HepG2 (cell line): ENCODE data around the gene PIK3CA. TPM values are rescaled to one million over a fixed set of nuclear protein-coding genes. Genes with fewer than 3 reads are reported as not detected.

ENCODE experiments used
- KLF9 ChIP-seq: IDR thresholded peaks from 2 replicates; pipeline ENCODE4 v1.6.1; 2016; ENCODE audit warnings: low read depth
- NFE2L2 ChIP-seq: fragments of 150-350 bp; IDR thresholded peaks from 2 replicates; pipeline ENCODE4 v1.6.1; 2014; ENCODE audit warnings: low read length
- PHB2 ChIP-seq: fragments of 450-650 bp; IDR thresholded peaks from 2 replicates; pipeline ENCODE4 v1.6.1; 2018; ENCODE audit not compliant: partially characterized antibody
- PITX1 ChIP-seq: sonication (generic); formaldehyde crosslinking; IDR thresholded peaks from 2 replicates; pipeline ENCODE4 v1.5.1; 2020; ENCODE audit warnings: mild to moderate bottlenecking, missing genetic modification reagents
- SIX1 ChIP-seq: sonication (generic); formaldehyde crosslinking; IDR thresholded peaks from 2 replicates; pipeline ENCODE4 v1.4.0; 2020; ENCODE audit warnings: missing genetic modification reagents, borderline replicate concordance
- TEAD3 ChIP-seq: optimal IDR thresholded peaks from 2 replicates; pipeline ENCODE3; 2016; ENCODE audit warnings: borderline replicate concordance
- ZBTB20 ChIP-seq: sonication (generic); formaldehyde crosslinking; IDR thresholded peaks from 2 replicates; pipeline ENCODE4 v1.8.1; 2023; ENCODE audit warnings: missing genetic modification reagents, low read depth, mild to moderate bottlenecking, borderline replicate concordance
- ZNF138 ChIP-seq: sonication (generic); formaldehyde crosslinking; IDR thresholded peaks from 2 replicates; pipeline ENCODE4 v1.5.0; 2020; ENCODE audit warnings: mild to moderate bottlenecking, low read depth, missing genetic modification reagents
- ZNF496 ChIP-seq: sonication (generic); formaldehyde crosslinking; IDR thresholded peaks from 2 replicates; pipeline ENCODE4 v1.8.1; 2023; ENCODE audit warnings: mild to moderate bottlenecking, moderate library complexity, missing genetic modification reagents; ENCODE audit not compliant: insufficient replicate concordance
- ZNF550 ChIP-seq: sonication (generic); formaldehyde crosslinking; IDR thresholded peaks from 2 replicates; pipeline ENCODE4 v1.4.0; 2020; ENCODE audit warnings: mild to moderate bottlenecking, missing genetic modification reagents, borderline replicate concordance
- ZNF780A ChIP-seq: sonication (generic); formaldehyde crosslinking; IDR thresholded peaks from 2 replicates; pipeline ENCODE4 v1.8.0; 2022; ENCODE audit warnings: mild to moderate bottlenecking, missing genetic modification reagents, moderate library complexity
- polyA plus RNA-seq, 8 experiments: library from polyadenylated mRNA; depleted of rRNA in 3 of 8; stranded (reverse) in 7 of 8; unstranded in 1 of 8; fragments of >200 nt; fragmentation: Illumina TruSeq in 4 of 8; extraction: Trizol in 4 of 8; gene quantifications; 2 replicates each; pipeline versions ENCODE4 v1.2.1 to v1.2.3, GENCODE V29; 2011 to 2016; ENCODE audit warnings: low read depth in 4 of 8, missing spikeins in 1 of 8, mixed read lengths in 1 of 8; ENCODE audit not compliant: insufficient read depth in 1 of 8
- total RNA-seq, 5 experiments: library from RNA; depleted of rRNA; stranded (reverse); fragments of >200 nt; fragmentation: Illumina TruSeq; extraction: Trizol; gene quantifications; 2 replicates each; pipeline ENCODE4 v1.2.3, GENCODE V29; 2016; ENCODE audit warnings: low read depth in 1 of 5
- TF ChIP-seq, protein P1 (sequence below), 2 experiments: IDR thresholded peaks; 2 replicates each; pipeline ENCODE4 v1.6.1; 2011 to 2012; ENCODE audit warnings: low read length in 2 of 2, borderline replicate concordance in 1 of 2, low read depth in 1 of 2, mild to moderate bottlenecking in 1 of 2, moderate library complexity in 1 of 2
- TF ChIP-seq, protein P2 (sequence below): sonication (generic); formaldehyde crosslinking; IDR thresholded peaks from 2 replicates; pipeline ENCODE4 v1.9.0; 2021; ENCODE audit warnings: missing genetic modification reagents, mild to moderate bottlenecking, borderline replicate concordance
- TF ChIP-seq, protein P3 (sequence below): sonication (generic); formaldehyde crosslinking; IDR thresholded peaks from 2 replicates; pipeline ENCODE4 v1.8.1; 2022; ENCODE audit warnings: mild to moderate bottlenecking, missing genetic modification reagents
- TF ChIP-seq, protein P4 (sequence below): sonication (generic); formaldehyde crosslinking; IDR thresholded peaks from 2 replicates; pipeline ENCODE4 v1.5.0; 2020; ENCODE audit warnings: missing genetic modification reagents
- TF ChIP-seq, protein P5 (sequence below): sonication (generic); formaldehyde crosslinking; IDR thresholded peaks from 2 replicates; pipeline ENCODE4 v1.9.0; 2021; ENCODE audit warnings: missing genetic modification reagents, mild to moderate bottlenecking, borderline replicate concordance

Gene PIK3CA
- total and polyA plus RNA-seq, 2 of the 13 experiments (the other 11 are each of a cell fraction or from before 2014, with no cell fraction given): 5.7 to 11.4 TPM

DNA sequence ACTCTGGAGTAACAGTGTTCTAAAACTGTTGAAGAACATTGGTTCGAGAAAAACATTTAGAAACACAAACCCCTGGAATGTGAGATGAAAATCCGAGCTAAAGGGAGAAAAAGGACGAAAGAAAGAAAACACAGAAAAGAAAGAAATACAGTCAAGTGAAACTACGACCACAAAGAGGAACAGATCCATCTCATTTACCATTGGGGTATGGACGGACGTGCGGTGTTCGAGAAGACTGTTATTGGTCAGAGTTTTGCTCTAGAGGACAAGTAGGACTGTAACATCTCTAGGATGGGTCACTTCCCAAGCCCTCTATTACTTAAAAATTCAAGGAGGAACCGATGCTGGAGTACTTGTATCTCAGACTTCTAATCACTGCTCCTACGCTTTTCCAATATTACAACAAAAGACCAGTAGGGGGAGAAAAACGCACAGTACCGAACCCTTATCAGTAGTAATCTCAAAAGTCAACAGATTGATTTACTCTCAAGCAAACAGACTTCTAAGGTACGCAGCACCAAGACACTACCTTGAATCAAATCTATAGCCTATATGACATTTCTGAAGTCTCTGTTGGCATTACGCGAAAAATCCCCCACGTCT, 1.1 kb upstream of the PIK3CA start (continued):
- TF ChIP-seq, protein P1, sequence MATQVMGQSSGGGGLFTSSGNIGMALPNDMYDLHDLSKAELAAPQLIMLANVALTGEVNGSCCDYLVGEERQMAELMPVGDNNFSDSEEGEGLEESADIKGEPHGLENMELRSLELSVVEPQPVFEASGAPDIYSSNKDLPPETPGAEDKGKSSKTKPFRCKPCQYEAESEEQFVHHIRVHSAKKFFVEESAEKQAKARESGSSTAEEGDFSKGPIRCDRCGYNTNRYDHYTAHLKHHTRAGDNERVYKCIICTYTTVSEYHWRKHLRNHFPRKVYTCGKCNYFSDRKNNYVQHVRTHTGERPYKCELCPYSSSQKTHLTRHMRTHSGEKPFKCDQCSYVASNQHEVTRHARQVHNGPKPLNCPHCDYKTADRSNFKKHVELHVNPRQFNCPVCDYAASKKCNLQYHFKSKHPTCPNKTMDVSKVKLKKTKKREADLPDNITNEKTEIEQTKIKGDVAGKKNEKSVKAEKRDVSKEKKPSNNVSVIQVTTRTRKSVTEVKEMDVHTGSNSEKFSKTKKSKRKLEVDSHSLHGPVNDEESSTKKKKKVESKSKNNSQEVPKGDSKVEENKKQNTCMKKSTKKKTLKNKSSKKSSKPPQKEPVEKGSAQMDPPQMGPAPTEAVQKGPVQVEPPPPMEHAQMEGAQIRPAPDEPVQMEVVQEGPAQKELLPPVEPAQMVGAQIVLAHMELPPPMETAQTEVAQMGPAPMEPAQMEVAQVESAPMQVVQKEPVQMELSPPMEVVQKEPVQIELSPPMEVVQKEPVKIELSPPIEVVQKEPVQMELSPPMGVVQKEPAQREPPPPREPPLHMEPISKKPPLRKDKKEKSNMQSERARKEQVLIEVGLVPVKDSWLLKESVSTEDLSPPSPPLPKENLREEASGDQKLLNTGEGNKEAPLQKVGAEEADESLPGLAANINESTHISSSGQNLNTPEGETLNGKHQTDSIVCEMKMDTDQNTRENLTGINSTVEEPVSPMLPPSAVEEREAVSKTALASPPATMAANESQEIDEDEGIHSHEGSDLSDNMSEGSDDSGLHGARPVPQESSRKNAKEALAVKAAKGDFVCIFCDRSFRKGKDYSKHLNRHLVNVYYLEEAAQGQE (IDR thresholded peaks at IDR 0.05; ENCODE audit: borderline replicate concordance in 1 of 2, low read depth in 1 of 2, low read length in 2 of 2): no peak
- TF ChIP-seq ZNF550 (CRISPR knock-in tag): no peak
- no peak for TF ChIP-seq KLF9 (CRISPR knock-in tag)
- TF ChIP-seq ZNF780A: no peak
- TF ChIP-seq, protein P2, sequence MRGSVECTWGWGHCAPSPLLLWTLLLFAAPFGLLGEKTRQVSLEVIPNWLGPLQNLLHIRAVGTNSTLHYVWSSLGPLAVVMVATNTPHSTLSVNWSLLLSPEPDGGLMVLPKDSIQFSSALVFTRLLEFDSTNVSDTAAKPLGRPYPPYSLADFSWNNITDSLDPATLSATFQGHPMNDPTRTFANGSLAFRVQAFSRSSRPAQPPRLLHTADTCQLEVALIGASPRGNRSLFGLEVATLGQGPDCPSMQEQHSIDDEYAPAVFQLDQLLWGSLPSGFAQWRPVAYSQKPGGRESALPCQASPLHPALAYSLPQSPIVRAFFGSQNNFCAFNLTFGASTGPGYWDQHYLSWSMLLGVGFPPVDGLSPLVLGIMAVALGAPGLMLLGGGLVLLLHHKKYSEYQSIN (CRISPR knock-in tag): no peak
- TF ChIP-seq TEAD3 (CRISPR knock-in tag): no peak
- TF ChIP-seq, protein P3, sequence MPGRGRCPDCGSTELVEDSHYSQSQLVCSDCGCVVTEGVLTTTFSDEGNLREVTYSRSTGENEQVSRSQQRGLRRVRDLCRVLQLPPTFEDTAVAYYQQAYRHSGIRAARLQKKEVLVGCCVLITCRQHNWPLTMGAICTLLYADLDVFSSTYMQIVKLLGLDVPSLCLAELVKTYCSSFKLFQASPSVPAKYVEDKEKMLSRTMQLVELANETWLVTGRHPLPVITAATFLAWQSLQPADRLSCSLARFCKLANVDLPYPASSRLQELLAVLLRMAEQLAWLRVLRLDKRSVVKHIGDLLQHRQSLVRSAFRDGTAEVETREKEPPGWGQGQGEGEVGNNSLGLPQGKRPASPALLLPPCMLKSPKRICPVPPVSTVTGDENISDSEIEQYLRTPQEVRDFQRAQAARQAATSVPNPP (CRISPR knock-in tag): no peak
- TF ChIP-seq ZNF138 (CRISPR knock-in tag): no peak
- TF ChIP-seq NFE2L2: no peak
- TF ChIP-seq ZNF496 (CRISPR knock-in tag): no peak
- TF ChIP-seq, protein P4, sequence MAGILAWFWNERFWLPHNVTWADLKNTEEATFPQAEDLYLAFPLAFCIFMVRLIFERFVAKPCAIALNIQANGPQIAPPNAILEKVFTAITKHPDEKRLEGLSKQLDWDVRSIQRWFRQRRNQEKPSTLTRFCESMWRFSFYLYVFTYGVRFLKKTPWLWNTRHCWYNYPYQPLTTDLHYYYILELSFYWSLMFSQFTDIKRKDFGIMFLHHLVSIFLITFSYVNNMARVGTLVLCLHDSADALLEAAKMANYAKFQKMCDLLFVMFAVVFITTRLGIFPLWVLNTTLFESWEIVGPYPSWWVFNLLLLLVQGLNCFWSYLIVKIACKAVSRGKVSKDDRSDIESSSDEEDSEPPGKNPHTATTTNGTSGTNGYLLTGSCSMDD (CRISPR knock-in tag): no peak
- peak; percentile 97 for TF ChIP-seq SIX1
- no peak for TF ChIP-seq PHB2
- TF ChIP-seq, protein P5, sequence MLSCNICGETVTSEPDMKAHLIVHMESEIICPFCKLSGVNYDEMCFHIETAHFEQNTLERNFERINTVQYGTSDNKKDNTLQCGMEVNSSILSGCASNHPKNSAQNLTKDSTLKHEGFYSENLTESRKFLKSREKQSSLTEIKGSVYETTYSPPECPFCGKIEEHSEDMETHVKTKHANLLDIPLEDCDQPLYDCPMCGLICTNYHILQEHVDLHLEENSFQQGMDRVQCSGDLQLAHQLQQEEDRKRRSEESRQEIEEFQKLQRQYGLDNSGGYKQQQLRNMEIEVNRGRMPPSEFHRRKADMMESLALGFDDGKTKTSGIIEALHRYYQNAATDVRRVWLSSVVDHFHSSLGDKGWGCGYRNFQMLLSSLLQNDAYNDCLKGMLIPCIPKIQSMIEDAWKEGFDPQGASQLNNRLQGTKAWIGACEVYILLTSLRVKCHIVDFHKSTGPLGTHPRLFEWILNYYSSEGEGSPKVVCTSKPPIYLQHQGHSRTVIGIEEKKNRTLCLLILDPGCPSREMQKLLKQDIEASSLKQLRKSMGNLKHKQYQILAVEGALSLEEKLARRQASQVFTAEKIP (CRISPR knock-in tag): no peak
- no peak for TF ChIP-seq ZBTB20
- peak; percentile 57; the same call in 1 of the 2 replicates for TF ChIP-seq PITX1
